IMR-90 (cell line): ENCODE results near the gene LIN7B. TPM values are rescaled to one million over a fixed set of nuclear protein-coding genes. Genes with fewer than 3 reads are reported as not detected.
A peak's percentile ranks its signal among the peaks of the same experiment; 100 is the strongest.
"Not testable (repeated sequence)": the region's sequence is repeated elsewhere in the genome, so short reads cannot be mapped to it uniquely, and the experiment has no call there.

Source experiments
- ATAC-seq: fragments of 200-7000 bp; cut with Tn5 transposase; 2 replicates; pipeline ENCODE4 v1.9.1; 2020; ENCODE audit warnings: low read depth, mild to moderate bottlenecking, moderate library complexity
- BruUV-seq: library from RNA; stranded (reverse); fragments of 400-500 nt; replicated peaks from 2 replicates; lab custom pipeline; 2021; lab: Mats Ljungman, UMichigan
- CTCF ChIA-PET: fragments of 300-600 bp; formaldehyde crosslinking; extraction: SDS; loops from one replicate; lab custom pipeline; 2021; ENCODE audit warnings: antibody characterized with exemption; lab: Yijun Ruan, JAX
- POLR2A ChIA-PET: fragments of 300-600 bp; sonication (Branson Sonifier 250); formaldehyde crosslinking; loops from one replicate; lab custom pipeline; 2022; ENCODE audit warnings: antibody characterized with exemption; ENCODE audit not compliant: unreplicated experiment; lab: Charles Lee
- DNase-seq: peaks from one replicate; pipeline ENCODE4 v3.0.0; 2013
- H2AFZ ChIP-seq: replicated peaks from 2 replicates; pipeline ENCODE3; 2013; ENCODE audit warnings: low read length, mild to moderate bottlenecking; ENCODE audit not compliant: poor library complexity
- H2AK5ac ChIP-seq: 2 replicates; pipeline ENCODE4 v1.6.1; 2013; ENCODE audit warnings: low read depth, low read length, inconsistent platforms
- H2AK9ac ChIP-seq: replicated peaks from 2 replicates; pipeline ENCODE3; 2013; ENCODE audit warnings: mild to moderate bottlenecking, low read depth, low read length, moderate library complexity; ENCODE audit not compliant: poor library complexity
- H2BK120ac ChIP-seq: 2 replicates; pipeline ENCODE4 v1.6.1; 2013; ENCODE audit warnings: low read depth, low read length, inconsistent platforms
- H2BK15ac ChIP-seq: 3 replicates; pipeline ENCODE4 v1.6.1; 2013; ENCODE audit warnings: low read depth, low read length, inconsistent platforms
- H2BK20ac ChIP-seq: 2 replicates; pipeline ENCODE4 v1.6.1; 2013; ENCODE audit warnings: low read depth, mild to moderate bottlenecking, inconsistent platforms, low read length, moderate library complexity
- H2BK5ac ChIP-seq: 2 replicates; pipeline ENCODE4 v1.6.1; 2013; ENCODE audit warnings: mild to moderate bottlenecking, low read depth, low read length, inconsistent platforms; ENCODE audit not compliant: poor library complexity, severe bottlenecking
- H3K14ac ChIP-seq: replicated peaks from 2 replicates; pipeline ENCODE4 v1.6.1; 2013; ENCODE audit warnings: low read depth, low read length, inconsistent platforms
- H3K18ac ChIP-seq: 2 replicates; pipeline ENCODE4 v1.6.1; 2013; ENCODE audit warnings: low read depth, low read length, control low read depth
- H3K23ac ChIP-seq: 2 replicates; pipeline ENCODE4 v1.6.1; 2013; ENCODE audit warnings: low read depth, low read length, inconsistent platforms
- H3K27ac ChIP-seq: 2 replicates; pipeline ENCODE4 v1.5.1; 2013; ENCODE audit warnings: mild to moderate bottlenecking, control low read depth, low read length; ENCODE audit not compliant: insufficient read depth
- H3K27me3 ChIP-seq: 2 replicates; pipeline ENCODE4 v1.6.1; 2013; ENCODE audit warnings: low read length; ENCODE audit not compliant: control insufficient read depth, insufficient read depth
- H3K36me3 ChIP-seq: 2 replicates; pipeline ENCODE4 v1.6.1; 2013; ENCODE audit warnings: low read length, mixed read lengths; ENCODE audit not compliant: control insufficient read depth, insufficient read depth
- H3K4ac ChIP-seq: 2 replicates; pipeline ENCODE4 v1.6.1; 2013; ENCODE audit warnings: low read depth, low read length, inconsistent platforms
- H3K4me1 ChIP-seq: 2 replicates; pipeline ENCODE4 v1.6.1; 2013; ENCODE audit warnings: low read length, mixed read lengths; ENCODE audit not compliant: control insufficient read depth, insufficient read depth
- H3K4me2 ChIP-seq: 2 replicates; pipeline ENCODE4 v1.6.1; 2013; ENCODE audit warnings: low read depth, mild to moderate bottlenecking, control low read depth, low read length, moderate library complexity
- H3K4me3 ChIP-seq: 2 replicates; pipeline ENCODE4 v1.5.1; 2013; ENCODE audit warnings: low read depth, mild to moderate bottlenecking, control low read depth, low read length, moderate library complexity; ENCODE audit not compliant: insufficient read depth
- H3K56ac ChIP-seq: 2 replicates; pipeline ENCODE4 v1.6.1; 2013; ENCODE audit warnings: low read length, inconsistent platforms; ENCODE audit not compliant: insufficient read depth; ENCODE audit errors: extremely low read depth
- H3K79me1 ChIP-seq, 2 experiments: 2 replicates each; pipeline ENCODE4 v1.6.1; 2013; ENCODE audit warnings: low read length in 2 of 2, inconsistent platforms in 1 of 2, low read depth in 1 of 2
- H3K9ac ChIP-seq: 2 replicates; pipeline ENCODE4 v1.6.1; 2013; ENCODE audit warnings: low read depth, low read length, control low read depth
- H3K9me1 ChIP-seq: 2 replicates; pipeline ENCODE4 v1.6.1; 2013; ENCODE audit warnings: low read length, inconsistent platforms; ENCODE audit not compliant: insufficient read depth
- H3K9me3 ChIP-seq: 2 replicates; pipeline ENCODE4 v1.6.1; 2013; ENCODE audit warnings: low read length; ENCODE audit not compliant: control insufficient read depth, insufficient read depth
- H4K20me1 ChIP-seq: 2 replicates; pipeline ENCODE4 v1.6.1; 2013; ENCODE audit warnings: low read length, inconsistent platforms; ENCODE audit not compliant: insufficient read depth
- H4K5ac ChIP-seq: 2 replicates; pipeline ENCODE4 v1.6.1; 2013; ENCODE audit warnings: mild to moderate bottlenecking, low read depth, low read length, control low read depth
- H4K8ac ChIP-seq, 2 experiments: 2 replicates each; pipeline ENCODE4 v1.6.1; 2013; ENCODE audit warnings: low read depth in 2 of 2, low read length in 2 of 2, control low read depth in 1 of 2, inconsistent platforms in 1 of 2
- H4K91ac ChIP-seq: 2 replicates; pipeline ENCODE4 v1.6.1; 2013; ENCODE audit warnings: low read depth, low read length, inconsistent platforms; ENCODE audit not compliant: insufficient read depth
- WGBS, 2 experiments: methylation state at CpG; one replicate each; pipeline versions ENCODE4 v1.1.5 to v1.1.7; 2013; ENCODE audit warnings: missing lambda C conversion rate in 2 of 2; ENCODE audit not compliant: insufficient read length in 1 of 2; ENCODE audit errors: extremely low coverage in 2 of 2; 5-methylcytosine and 5-hydroxymethylcytosine counted together
- dilution Hi-C: fragments of 300-500 bp; cut with HindIII; formaldehyde crosslinking; loops from one replicate; pipeline ENCODE4 v1.14.3; 2018; ENCODE audit warnings: low sequenced_read_pairs; ENCODE audit not compliant: unreplicated experiment
- in situ Hi-C: fragments of 300-500 bp; cut with MboI; formaldehyde crosslinking; loops from 3 replicates; pipeline ENCODE4 v1.14.3; 2019; ENCODE audit warnings: low sequenced_read_pairs, inconsistent platforms, mixed read lengths
- intact Hi-C: fragments of 100-400 bp; cut with micrococcal nuclease; formaldehyde crosslinking; loops from 2 replicates; pipeline ENCODE4 v1.10.0; 2022
- polyA plus RNA-seq, 3 experiments: library from polyadenylated mRNA; depleted of rRNA; stranded (reverse); fragments of >200 nt; gene quantifications; 2 replicates each; pipeline ENCODE4 v1.2.3, GENCODE V29; 2012; ENCODE audit warnings: low replicate concordance in 1 of 3
- total RNA-seq: library from RNA; depleted of rRNA; stranded (reverse); fragments of >200 nt; gene quantifications from 2 replicates; pipeline ENCODE4 v1.2.3, GENCODE V29; 2012

LIN7B gene
- total and polyA plus RNA-seq, 2 of the 4 experiments (the other 2 are of a cell fraction), result 3.8 to 8.0 TPM

DNA sequence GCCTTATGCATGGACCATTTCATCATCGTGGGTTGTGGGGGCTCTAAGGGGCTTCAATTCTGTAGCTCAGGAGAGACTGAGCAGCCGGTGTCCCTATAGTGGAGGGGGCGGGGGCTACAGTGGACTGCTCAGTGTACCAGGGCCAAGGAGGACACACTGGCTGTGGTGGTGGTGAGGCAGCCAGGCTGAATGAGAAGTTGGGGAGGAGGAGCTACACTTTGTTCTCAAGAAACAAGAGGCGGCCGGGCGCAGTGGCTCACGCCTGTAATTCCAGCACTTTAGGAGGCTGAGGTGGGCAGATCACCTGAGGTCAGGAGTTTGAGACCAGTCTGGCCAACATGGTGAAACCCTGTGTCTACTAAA is 32.2 kb downstream of the LIN7B start:
- H2BK5ac ChIP-seq, H3K14ac ChIP-seq, ATAC-seq, H4K5ac ChIP-seq, H3K79me1 ChIP-seq, in situ Hi-C loops, H3K23ac ChIP-seq, H4K91ac ChIP-seq, H3K56ac ChIP-seq, H3K9me3 ChIP-seq, H2AK9ac ChIP-seq, H3K4ac ChIP-seq, H3K27ac ChIP-seq, POLR2A ChIA-PET, BruUV-seq, H2BK20ac ChIP-seq, H3K36me3 ChIP-seq, H3K9ac ChIP-seq, H4K20me1 ChIP-seq, H3K27me3 ChIP-seq, H3K9me1 ChIP-seq, H2BK15ac ChIP-seq, H3K18ac ChIP-seq, H3K4me3 ChIP-seq, H2BK120ac ChIP-seq, dilution Hi-C loops: not testable (repeated sequence)
- intact Hi-C loops, result loop anchor here (1.0 kb wide), 1 partner anchor 48 kb away; no protein-coding TSS in a partner anchor
- Histone ChIP-seq H2AK5ac (peak overlapping the region; percentile 13; the same call in 1 of the 2 replicates), H3K4me1 (peaks cover 12% of the 10 kb centered on the region), H3K4me2 (peak overlapping the region; percentile 87), H2AFZ (peak overlapping the region; percentile 94), H4K8ac (peak overlapping the region; percentile 41 to 80; a peak in 2 of 4 replicates)
- peak; percentile 19 for DNase-seq
- 10% methylated on average over 2 of the region's 7 CpGs; no CpG with 5 or more reads in 1 of the 2 experiments for WGBS, 2 experiments
- CTCF ChIA-PET, result interaction anchor here (0.6 to 2.0 kb wide), 8 partner anchors 10 to 176 kb away, joined by 3 to 10 read pairs (median 3); partner anchors contain the start of gene LIN7B
